Measurements from ENCODE around the gene MRPL28.
"Not testable (repeated sequence)": the region's sequence is repeated elsewhere in the genome, so short reads cannot be mapped to it uniquely, and the experiment has no call there.

DNA sequence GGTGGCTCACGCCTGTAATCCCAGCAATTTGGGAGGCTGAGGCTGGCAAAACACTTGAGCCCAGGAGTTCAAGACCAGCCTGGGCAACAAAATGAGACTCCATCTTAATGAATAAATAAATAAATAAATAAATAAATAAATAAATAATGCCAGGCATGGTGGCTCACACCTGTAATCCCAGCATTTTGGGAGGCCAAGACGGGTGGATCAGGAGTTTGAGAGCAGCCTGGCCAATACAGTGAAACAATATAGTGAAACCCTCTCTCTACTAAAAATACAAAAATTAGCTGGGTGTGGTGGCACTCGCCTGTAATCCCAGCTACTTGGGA is 44.8 kb upstream of the MRPL28 start:
- TF ChIP-seq, protein P1, sequence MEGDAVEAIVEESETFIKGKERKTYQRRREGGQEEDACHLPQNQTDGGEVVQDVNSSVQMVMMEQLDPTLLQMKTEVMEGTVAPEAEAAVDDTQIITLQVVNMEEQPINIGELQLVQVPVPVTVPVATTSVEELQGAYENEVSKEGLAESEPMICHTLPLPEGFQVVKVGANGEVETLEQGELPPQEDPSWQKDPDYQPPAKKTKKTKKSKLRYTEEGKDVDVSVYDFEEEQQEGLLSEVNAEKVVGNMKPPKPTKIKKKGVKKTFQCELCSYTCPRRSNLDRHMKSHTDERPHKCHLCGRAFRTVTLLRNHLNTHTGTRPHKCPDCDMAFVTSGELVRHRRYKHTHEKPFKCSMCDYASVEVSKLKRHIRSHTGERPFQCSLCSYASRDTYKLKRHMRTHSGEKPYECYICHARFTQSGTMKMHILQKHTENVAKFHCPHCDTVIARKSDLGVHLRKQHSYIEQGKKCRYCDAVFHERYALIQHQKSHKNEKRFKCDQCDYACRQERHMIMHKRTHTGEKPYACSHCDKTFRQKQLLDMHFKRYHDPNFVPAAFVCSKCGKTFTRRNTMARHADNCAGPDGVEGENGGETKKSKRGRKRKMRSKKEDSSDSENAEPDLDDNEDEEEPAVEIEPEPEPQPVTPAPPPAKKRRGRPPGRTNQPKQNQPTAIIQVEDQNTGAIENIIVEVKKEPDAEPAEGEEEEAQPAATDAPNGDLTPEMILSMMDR (IDR thresholded peaks at IDR 0.05): not testable (repeated sequence)
- TF ChIP-seq SIN3A (IDR thresholded peaks at IDR 0.05; ENCODE audit: borderline replicate concordance, insufficient read depth, low read depth, low read length); POLR2AphosphoS5 (IDR thresholded peaks at IDR 0.05; ENCODE audit: low read depth, low read length); TCF7L2 (IDR thresholded peaks at IDR 0.05; ENCODE audit: low read depth, low read length): not testable (repeated sequence)
- TF ChIP-seq, protein P2, sequence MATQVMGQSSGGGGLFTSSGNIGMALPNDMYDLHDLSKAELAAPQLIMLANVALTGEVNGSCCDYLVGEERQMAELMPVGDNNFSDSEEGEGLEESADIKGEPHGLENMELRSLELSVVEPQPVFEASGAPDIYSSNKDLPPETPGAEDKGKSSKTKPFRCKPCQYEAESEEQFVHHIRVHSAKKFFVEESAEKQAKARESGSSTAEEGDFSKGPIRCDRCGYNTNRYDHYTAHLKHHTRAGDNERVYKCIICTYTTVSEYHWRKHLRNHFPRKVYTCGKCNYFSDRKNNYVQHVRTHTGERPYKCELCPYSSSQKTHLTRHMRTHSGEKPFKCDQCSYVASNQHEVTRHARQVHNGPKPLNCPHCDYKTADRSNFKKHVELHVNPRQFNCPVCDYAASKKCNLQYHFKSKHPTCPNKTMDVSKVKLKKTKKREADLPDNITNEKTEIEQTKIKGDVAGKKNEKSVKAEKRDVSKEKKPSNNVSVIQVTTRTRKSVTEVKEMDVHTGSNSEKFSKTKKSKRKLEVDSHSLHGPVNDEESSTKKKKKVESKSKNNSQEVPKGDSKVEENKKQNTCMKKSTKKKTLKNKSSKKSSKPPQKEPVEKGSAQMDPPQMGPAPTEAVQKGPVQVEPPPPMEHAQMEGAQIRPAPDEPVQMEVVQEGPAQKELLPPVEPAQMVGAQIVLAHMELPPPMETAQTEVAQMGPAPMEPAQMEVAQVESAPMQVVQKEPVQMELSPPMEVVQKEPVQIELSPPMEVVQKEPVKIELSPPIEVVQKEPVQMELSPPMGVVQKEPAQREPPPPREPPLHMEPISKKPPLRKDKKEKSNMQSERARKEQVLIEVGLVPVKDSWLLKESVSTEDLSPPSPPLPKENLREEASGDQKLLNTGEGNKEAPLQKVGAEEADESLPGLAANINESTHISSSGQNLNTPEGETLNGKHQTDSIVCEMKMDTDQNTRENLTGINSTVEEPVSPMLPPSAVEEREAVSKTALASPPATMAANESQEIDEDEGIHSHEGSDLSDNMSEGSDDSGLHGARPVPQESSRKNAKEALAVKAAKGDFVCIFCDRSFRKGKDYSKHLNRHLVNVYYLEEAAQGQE (IDR thresholded peaks at IDR 0.05; ENCODE audit: insufficient read depth in 1 of 2, low read depth in 2 of 2, low read length in 1 of 2): not testable (repeated sequence)
